Uterus (tissue), 4 donors: ENCODE measurements around the gene TKFC. TPM values are rescaled to one million over a fixed set of nuclear protein-coding genes. Genes with fewer than 3 reads are reported as not detected.
"Not testable (repeated sequence)": the region's sequence is repeated elsewhere in the genome, so short reads cannot be mapped to it uniquely, and the experiment has no call there.

Experiments used
- DNase-seq, 2 donors: peaks; one replicate each; pipeline ENCODE4 v3.0.0-alpha.2; 2019 to 2020
- H3K27ac ChIP-seq, 2 donors: fragments of 200-600 bp; sonication (generic); 1 replicate in 1 of 2; 2 replicates in 1 of 2; pipeline ENCODE4 v1.5.1; 2016 to 2018
- H3K27me3 ChIP-seq, 2 donors: fragments of 200-600 bp; sonication (generic); one replicate each; pipeline ENCODE4 v1.5.1; 2018 to 2019; ENCODE audit warnings: control low read depth in 1 of 2
- H3K36me3 ChIP-seq, 2 donors: fragments of 200-600 bp; sonication (generic); one replicate each; pipeline ENCODE4 v1.5.1; 2019; ENCODE audit warnings: control low read depth in 1 of 2
- H3K4me1 ChIP-seq, 2 donors: fragments of 200-600 bp; sonication (generic); one replicate each; pipeline ENCODE4 v1.5.1; 2018 to 2019; ENCODE audit warnings: control low read depth in 1 of 2
- H3K4me3 ChIP-seq, 2 donors: fragments of 200-600 bp; sonication (generic); 1 replicate in 1 of 2; 2 replicates in 1 of 2; pipeline ENCODE4 v1.5.1; 2018 to 2019; ENCODE audit warnings: mild to moderate bottlenecking in 1 of 2
- H3K9me3 ChIP-seq, 2 donors: fragments of 200-600 bp; sonication (generic); one replicate each; pipeline ENCODE4 v1.5.1; 2019; ENCODE audit warnings: control low read depth in 1 of 2
- CTCF ChIP-seq, 4 experiments: fragments of 200-600 bp in 2 of 4; fragments of 450-650 bp in 2 of 4; sonication (generic) in 2 of 4; IDR thresholded peaks; one replicate each; pipeline ENCODE4 v1.5.1; 2016 to 2019; ENCODE audit warnings: antibody characterized with exemption in 4 of 4, mild to moderate bottlenecking in 2 of 4, moderate library complexity in 1 of 4
- POLR2A ChIP-seq, 2 donors: fragments of 450-650 bp; IDR thresholded peaks; one replicate each; pipeline ENCODE4 v1.6.1; 2016; ENCODE audit warnings: antibody characterized with exemption in 2 of 2, mild to moderate bottlenecking in 1 of 2, moderate library complexity in 1 of 2
- intact Hi-C: fragments of 100-400 bp; cut with DNase I; formaldehyde crosslinking; loops from one replicate; pipeline ENCODE4 v1.15.1; 2023; ENCODE audit warnings: low total_unique reads
- total RNA-seq, 4 donors: library from RNA; depleted of rRNA in 3 of 4; stranded (reverse); fragments of >200 nt in 3 of 4; gene quantifications; one replicate each; pipeline versions ENCODE4 v1.1.0 to v1.2.4, GENCODE V29; 2014 to 2023
- donor health status: DM: yes; HTN: yes; CAD: no.

The TKFC gene
- total RNA-seq, 4 donors from 2014 or later = 3.6 to 28.5 (median 11.9) TPM

- Histone ChIP-seq H3K4me3 (no peak overlapping the region), H3K27ac (peak overlapping the region; percentile 77 to 84), H3K9me3 (no peaks in the 10 kb centered on the region), H3K36me3 (no peaks in the 10 kb centered on the region), H3K4me1 (no peaks in the 10 kb centered on the region), H3K27me3 (no peaks in the 10 kb centered on the region)
- TF ChIP-seq CTCF (IDR thresholded peaks at IDR 0.05) = no peak
- no peak for TF ChIP-seq POLR2A (IDR thresholded peaks at IDR 0.05)
- intact Hi-C loops = no loop called here
- DNase-seq = peak; percentile 57 to 80
These were observed 45.8 kb downstream of the TKFC start for GRCh38 chr11:61378713-61379313.

GRCh38 chr11:61380884-61381283 lies 47.9 kb downstream of the TKFC start:
- Histone ChIP-seq H3K4me3 (no peak overlapping the region), H3K9me3 (no peaks in the 10 kb centered on the region), H3K36me3 (no peaks in the 10 kb centered on the region), H3K27ac (no peak overlapping the region), H3K27me3 (no peaks in the 10 kb centered on the region), H3K4me1 (no peaks in the 10 kb centered on the region)
- TF ChIP-seq POLR2A (IDR thresholded peaks at IDR 0.05) = no peak
- TF ChIP-seq CTCF (IDR thresholded peaks at IDR 0.05) = no peak
- intact Hi-C loops = no loop called here
- DNase-seq = no peak

- DNase-seq, H3K36me3 ChIP-seq, H3K27me3 ChIP-seq, H3K27ac ChIP-seq, H3K4me3 ChIP-seq, H3K4me1 ChIP-seq, H3K9me3 ChIP-seq: not testable (repeated sequence)
- intact Hi-C loops = loop anchor here (2.0 kb wide), 1 partner anchor 47 kb away; no protein-coding TSS in a partner anchor
These were observed 50.8 kb downstream of the TKFC start for GRCh38 chr11:61383859-61384258.

GRCh38 chr11:61384271-61385242 lies 51.5 kb downstream of the TKFC start:
- no peak for DNase-seq
- no peak overlapping the region for H3K27ac ChIP-seq
- TF ChIP-seq POLR2A (IDR thresholded peaks at IDR 0.05) (no peak), CTCF (IDR thresholded peaks at IDR 0.05) (no peak)

GRCh38 chr11:61390161-61390560 lies 57.1 kb downstream of the TKFC start:
- intact Hi-C loops = no loop called here
- Histone ChIP-seq H3K4me3 (no peak overlapping the region), H3K9me3 (no peaks in the 10 kb centered on the region), H3K27me3 (no peaks in the 10 kb centered on the region), H3K4me1 (peaks cover 0 to 7% of the 10 kb centered on the region in 2 donors), H3K36me3 (no peaks in the 10 kb centered on the region), H3K27ac (no peak overlapping the region)
- TF ChIP-seq CTCF (IDR thresholded peaks at IDR 0.05) = no peak
- no peak for TF ChIP-seq POLR2A (IDR thresholded peaks at IDR 0.05)
- DNase-seq = no peak

More at GRCh38 chr11:61384271-61385242, 51.5 kb downstream of the TKFC start:
- H3K4me3 ChIP-seq = no peak overlapping the region
- no peaks in the 10 kb centered on the region for H3K27me3 ChIP-seq
- no peaks in the 10 kb centered on the region for H3K9me3 ChIP-seq
- no peaks in the 10 kb centered on the region for H3K4me1 ChIP-seq
- intact Hi-C loops = loop anchor here (2.0 kb wide), 1 partner anchor 48 kb away; no protein-coding TSS in a partner anchor
- H3K36me3 ChIP-seq = no peaks in the 10 kb centered on the region
